DMS 273 (cell line): ENCODE data around the gene GPHN.

ENCODE experiments used
- DNase-seq: peaks from one replicate; lab custom pipeline; 2025; ENCODE audit not compliant: unreplicated experiment; lab: John Stamatoyannopoulos, UW

The GPHN gene

DNA sequence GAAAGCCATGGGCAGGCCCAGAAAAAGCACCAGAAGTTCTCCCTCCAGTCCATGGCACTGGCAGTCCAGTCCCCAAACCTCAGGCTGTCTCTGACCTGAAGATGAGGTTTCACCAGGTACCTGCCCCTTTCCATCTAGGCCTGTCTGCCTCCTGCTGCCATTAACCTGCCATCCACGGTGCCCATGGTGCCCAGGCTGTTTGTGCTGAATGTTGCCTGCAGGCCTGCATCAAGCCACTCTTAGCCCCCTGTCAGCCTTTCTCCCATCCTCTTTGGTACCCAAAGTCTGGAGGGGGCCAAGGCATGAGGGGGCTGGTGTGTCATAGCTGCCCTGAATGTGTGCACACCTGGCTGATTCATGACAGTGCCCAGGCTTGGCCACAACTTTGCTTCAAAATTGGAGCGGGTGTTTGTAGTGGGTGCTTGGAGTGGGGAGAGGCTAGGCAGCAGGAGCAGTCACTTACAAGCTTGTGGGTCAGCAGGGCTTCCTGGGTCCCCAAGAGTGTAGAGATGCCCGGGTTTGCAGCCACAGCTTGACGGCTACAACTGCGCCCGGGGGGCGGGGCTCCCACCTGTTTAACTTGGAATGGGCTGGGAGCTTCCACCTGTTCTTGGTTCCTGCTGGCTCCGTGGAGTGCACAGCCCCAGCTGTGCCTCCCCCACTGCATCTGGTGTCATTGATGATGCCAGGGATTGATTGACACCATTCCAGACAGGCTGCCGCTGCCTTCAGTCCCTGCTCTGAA lies 88.5 kb downstream of the GPHN start:
- peak; percentile 59 for DNase-seq

DNA sequence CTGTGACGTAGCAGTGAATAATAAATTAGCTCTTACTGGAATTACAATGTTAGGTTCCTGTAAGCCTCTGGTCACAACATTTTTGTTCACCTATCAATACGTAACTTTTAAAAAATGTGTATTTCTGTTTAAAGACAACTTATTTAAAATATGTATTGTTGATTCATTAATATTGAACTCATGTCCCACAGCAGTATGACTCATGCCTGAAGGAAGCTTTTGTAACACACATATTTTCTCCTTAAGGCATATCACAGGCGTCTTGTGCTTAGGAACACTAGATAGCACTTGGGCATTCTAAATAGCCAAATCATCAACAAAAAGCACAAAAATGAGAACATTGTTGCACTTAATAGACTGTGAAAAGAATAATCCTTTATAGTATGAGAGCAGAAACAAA lies 92.5 kb downstream of the GPHN start:
- DNase-seq: no peak

DNA sequence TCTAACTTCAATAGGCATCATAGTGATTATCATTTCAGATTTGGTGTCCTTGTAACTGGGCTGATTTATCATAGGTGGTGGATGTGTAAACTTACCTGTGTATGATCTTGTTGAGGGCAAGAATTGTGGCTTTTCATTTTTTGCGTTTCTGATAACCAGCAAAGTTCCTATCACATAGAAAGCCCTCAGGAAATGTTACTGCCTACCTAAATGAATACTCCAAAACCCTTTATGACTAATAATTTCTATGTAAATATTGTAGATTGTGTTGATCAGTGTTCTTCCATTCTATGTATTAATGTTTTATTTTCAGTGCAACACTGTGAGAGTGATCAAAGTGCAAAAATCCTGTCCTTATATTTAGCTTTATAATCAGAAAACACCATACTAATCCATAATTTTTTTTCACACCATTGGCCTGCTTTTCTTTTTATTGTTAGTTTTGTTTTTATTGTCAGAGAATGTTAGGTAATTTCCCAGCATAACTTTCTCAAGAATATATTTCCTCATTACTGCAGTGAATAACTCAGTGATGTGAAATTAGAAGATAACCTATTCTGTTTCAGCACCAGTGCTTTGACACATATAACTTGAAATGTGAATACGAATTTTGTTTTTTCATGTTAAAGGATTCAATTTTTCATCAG lies 94.1 kb downstream of the GPHN start:
- no peak for DNase-seq

DNA sequence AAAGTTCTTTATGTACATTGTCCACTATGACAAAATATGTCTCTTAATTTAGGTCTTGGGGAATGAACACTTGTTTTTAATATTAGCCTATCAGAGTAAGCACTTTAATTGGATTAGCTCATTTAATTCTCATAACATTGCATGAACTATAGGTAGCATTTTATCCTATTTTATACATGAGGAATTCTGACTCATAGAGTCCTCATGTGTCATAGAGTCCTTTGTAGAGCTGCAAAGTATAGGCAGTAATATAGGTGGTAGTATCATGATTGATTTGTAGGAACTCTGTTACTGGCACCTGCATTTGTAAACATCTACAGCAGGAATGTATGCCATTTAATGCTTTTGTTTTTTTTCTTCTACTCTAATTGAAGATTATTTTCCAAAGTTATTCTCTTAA lies 96.0 kb downstream of the GPHN start:
- DNase-seq: no peak

GRCh38 chr14:66606826-66607225 lies 98.9 kb downstream of the GPHN start:
- DNase-seq: no peak

- DNase-seq: peak; percentile 26
Observed at GRCh38 chr14:66610154-66610563, 102.2 kb downstream of the GPHN start.

- DNase-seq: no peak
Observed at GRCh38 chr14:66613344-66613743, 105.4 kb downstream of the GPHN start.

- DNase-seq: no peak
Observed at GRCh38 chr14:66619952-66620351, 112.0 kb downstream of the GPHN start.

DNA sequence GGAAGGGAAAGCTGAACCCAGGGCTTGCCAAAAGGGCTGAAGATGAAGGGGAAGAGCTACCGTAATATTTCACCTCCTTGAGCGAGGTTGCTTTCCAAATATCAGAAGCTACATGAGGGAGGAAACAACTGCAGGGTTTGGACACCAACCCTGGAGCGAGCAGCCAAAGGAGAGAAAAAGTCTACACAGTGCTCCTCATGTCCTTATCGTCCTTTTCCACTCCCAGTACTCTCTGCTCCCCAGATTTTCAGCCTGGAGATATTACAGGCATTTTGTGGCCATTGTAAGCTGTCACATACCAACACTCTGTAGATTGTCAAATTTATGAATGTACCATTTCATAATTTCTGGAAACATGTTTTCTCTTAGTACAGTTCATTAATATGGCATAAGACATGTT lies 115.9 kb downstream of the GPHN start:
- DNase-seq: no peak

- peak; percentile 77 for DNase-seq
Observed at GRCh38 chr14:66624336-66624937, 116.5 kb downstream of the GPHN start.

GRCh38 chr14:66628636-66629035 lies 120.7 kb downstream of the GPHN start:
- DNase-seq: no peak

GRCh38 chr14:66629499-66629898 lies 121.6 kb downstream of the GPHN start:
- DNase-seq: no peak

DNA sequence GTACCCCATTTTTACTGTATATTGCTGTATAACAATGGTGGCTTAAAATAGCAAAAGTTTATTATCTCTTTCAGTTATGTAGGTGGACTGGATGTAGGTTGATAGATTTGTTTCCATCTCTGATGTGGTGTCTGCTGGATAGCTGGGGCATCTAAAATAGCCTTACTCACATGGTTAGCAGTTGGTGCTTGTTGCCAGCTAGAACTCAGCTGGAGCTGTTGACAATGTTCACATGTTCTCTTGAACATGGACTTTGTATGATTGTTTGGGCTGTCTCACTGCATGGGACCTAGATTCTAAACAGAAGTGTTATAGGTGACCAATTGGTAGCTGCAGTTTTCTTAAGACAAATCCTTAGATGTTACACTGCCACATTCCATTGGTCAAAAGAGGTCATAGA lies 126.9 kb downstream of the GPHN start:
- DNase-seq: no peak

DNA sequence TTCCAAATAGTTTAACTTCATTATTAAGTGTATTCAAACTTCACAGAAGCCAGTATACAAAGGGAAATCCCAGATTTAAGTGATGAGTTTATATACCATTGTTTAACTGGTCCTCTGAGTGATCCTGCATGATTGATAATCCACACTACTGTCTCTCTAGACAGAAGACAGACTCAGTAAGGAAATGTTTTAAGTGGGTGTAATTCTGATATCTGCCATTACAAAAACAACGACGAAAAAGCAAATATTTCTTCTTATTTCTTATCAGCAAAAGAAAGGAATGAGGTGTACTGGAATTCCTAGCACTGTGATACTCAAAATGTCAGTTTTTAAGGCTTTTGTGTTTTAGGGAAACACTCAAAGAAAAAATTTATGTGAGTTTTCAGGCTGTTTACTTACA lies 127.5 kb downstream of the GPHN start:
- no peak for DNase-seq

DNA sequence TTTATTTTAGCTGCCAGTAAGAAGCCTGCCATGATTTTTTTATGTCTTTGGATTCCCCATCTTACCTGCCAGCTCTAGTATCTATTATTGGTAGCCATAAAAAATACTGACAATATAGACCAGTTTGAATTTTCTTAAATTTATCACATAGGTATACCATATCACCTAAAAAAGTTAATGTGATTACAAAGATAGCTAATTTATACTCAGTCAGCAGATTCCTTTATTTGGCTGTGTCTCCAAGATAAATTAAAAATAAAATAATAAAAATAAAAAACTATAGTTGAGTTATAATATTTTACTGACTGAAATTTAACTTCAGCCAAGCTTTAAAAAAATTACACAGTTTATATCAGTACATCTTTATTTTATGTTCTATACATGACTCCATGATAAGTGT lies 128.3 kb downstream of the GPHN start:
- DNase-seq: no peak

- DNase-seq: no peak
Observed at GRCh38 chr14:66638689-66639088, 130.7 kb downstream of the GPHN start.

DNA sequence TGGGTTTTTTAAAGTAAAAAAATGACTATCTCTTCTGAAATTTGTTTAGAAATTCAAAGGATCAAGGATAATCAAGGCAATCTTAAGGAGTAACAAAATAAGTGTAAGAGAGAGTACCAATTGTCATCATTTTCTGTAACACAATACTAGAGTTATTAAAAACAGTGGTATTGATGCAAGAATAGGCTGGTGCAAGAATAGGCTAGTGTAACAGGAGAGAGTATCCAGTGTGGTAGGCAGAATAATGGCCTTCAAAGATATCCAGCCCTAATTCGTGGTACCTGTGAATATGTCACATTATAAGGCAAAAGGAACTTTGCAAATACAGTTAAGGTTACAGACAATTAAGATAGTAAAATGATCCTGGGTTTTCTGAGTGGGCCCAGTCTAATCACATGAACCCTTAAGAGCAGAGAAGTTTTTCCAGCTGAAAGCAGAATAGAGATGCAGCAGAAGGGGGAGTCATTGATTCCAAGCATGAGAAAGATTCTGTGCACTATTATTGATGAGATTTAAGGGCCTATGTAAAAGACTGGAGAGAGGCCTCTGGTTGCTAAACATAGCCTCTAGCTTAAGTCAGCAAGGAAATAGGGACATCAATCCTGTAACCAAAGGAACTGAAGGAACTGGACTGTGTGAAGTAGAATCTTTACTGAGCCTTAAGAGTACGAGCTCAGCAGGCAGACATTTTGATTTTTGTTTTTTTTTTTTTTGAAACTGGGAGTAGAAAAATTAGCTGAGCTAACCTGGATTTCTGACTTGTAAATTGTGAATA lies 134.1 kb downstream of the GPHN start:
- no peak for DNase-seq

GRCh38 chr14:66643344-66643743 lies 135.4 kb downstream of the GPHN start:
- no peak for DNase-seq

GRCh38 chr14:66645716-66646115 lies 137.8 kb downstream of the GPHN start:
- no peak for DNase-seq

GRCh38 chr14:66649498-66649897 lies 141.6 kb downstream of the GPHN start:
- DNase-seq: no peak

- no peak for DNase-seq
Observed at GRCh38 chr14:66650491-66650911, 142.6 kb downstream of the GPHN start.
